Right lobe of liver (tissue), 4 donors: Measurements from ENCODE around the gene IFT88.

Experiments used
- CTCF ChIP-seq, 4 donors: fragments of 200-600 bp in 3 of 4; fragments of 450-650 bp in 1 of 4; IDR thresholded peaks; one replicate each; pipeline versions ENCODE4 v1.5.1 to v1.8.0; 2016 to 2022; ENCODE audit warnings: antibody characterized with exemption in 4 of 4, mild to moderate bottlenecking in 2 of 4
- POLR2A ChIP-seq: fragments of 450-650 bp; IDR thresholded peaks from one replicate; pipeline ENCODE4 v1.6.1; 2017; ENCODE audit warnings: antibody characterized with exemption, mild to moderate bottlenecking
- donor health status: DM: no; HTN: no; CAD: no.
- donor health status: DM: no; HTN: no; CAD: no.
- donor health status: DM: no; HTN: yes; CAD: no.

GRCh38 chr13:20525144-20525600 lies 41.8 kb upstream of the IFT88 start:
- TF ChIP-seq CTCF (IDR thresholded peaks at IDR 0.05) (no peak), POLR2A (no peak)
